GM12801 (cell line): ENCODE measurements around the gene DAB1.

ENCODE experiments used
- TF ChIP-seq, protein P1 (sequence below): IDR thresholded peaks from one replicate; pipeline ENCODE4 v1.5.1; 2011; ENCODE audit warnings: control low read depth; ENCODE audit not compliant: insufficient read length; ENCODE audit errors: extremely low read depth

DAB1 gene

DNA sequence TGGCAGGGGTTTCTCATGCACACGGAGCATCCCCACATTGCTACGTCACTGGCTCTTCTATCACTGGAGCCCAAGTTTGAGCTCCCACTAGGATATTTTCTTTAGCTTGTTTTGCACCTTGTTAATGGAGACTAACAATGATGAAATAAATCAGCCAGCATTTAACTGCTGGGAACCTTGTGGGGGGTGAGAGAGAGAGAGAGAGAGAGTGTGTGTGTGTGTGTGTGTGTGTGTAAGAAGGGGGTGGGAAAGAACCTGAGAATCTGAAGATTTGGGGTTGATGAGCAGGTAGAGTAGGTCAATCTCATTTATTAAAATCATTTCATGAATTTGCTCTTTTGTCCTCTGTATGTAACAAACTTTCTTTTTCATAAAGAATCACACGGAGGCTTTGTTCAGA lies 458.7 kb downstream of the DAB1 start:
- TF ChIP-seq, protein P1, sequence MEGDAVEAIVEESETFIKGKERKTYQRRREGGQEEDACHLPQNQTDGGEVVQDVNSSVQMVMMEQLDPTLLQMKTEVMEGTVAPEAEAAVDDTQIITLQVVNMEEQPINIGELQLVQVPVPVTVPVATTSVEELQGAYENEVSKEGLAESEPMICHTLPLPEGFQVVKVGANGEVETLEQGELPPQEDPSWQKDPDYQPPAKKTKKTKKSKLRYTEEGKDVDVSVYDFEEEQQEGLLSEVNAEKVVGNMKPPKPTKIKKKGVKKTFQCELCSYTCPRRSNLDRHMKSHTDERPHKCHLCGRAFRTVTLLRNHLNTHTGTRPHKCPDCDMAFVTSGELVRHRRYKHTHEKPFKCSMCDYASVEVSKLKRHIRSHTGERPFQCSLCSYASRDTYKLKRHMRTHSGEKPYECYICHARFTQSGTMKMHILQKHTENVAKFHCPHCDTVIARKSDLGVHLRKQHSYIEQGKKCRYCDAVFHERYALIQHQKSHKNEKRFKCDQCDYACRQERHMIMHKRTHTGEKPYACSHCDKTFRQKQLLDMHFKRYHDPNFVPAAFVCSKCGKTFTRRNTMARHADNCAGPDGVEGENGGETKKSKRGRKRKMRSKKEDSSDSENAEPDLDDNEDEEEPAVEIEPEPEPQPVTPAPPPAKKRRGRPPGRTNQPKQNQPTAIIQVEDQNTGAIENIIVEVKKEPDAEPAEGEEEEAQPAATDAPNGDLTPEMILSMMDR, result no peak

DNA sequence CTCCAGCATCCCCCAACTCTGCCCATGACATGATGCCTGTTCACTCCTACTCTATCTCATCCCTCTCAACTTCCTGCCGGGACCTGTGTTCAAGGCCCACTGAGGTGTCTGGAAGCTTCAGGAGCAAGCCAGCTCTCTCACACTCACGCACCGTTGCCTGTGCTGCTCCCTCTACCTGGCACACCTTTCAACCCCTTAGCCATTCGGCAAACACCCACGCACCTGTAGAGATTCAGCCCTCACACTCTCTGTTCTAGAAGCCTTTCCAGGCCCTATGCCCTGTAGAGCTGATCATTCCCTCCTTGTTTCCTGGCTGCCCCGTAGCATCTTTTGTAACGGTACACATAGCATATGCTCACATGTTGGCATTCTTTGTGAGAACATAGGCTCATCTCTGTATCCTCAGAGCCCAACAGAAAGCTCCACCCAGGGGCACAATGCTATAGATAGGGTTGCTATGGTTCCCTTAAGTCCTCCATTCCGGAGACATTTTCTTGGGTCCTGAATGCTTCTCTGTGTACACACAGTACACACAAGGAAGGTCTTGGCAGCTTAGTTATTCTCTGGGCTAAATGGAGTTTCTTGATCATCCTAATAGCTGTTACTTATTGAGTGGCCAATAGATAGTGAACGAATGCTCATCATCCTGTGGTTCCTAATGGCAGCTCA lies 459.4 kb downstream of the DAB1 start:
- TF ChIP-seq, protein P1, result no peak

DNA sequence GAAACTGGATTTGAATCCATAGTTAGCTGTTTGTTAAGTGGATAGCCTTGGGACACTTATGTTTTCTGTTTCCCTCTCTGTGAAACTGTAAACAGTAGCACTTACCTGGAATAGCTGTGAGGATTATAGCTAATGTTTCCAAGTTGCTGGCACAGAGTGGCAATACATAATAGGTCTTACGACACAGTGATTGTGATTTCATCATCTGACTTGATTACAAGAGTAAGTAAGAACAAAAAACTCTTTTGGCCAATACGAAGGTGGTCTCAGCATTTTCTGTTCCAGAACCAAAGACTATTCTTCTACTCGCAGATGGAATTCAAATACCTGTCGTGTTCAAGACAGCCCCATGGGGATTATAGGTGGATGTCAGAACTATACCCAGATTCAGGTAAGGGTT lies 460.2 kb downstream of the DAB1 start:
- TF ChIP-seq, protein P1, result no peak

DNA sequence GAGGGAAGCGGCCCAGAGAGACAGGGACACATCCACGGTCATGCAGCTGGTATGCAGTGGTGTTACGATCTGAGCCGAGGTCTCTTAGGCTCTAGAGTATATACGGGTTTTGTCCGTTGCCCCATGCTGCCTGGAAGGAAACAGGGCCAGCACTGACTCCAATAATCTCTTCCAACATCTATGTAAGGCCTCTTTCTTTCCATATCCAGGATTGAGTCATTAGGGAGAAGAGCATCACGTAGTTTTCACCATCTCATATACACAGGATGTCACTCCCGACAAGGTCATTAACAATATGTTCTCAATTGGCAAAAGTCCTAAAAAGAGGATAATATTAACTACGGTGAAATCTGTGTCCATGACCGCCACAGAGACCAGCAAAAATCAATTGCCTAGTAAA lies 462.4 kb downstream of the DAB1 start:
- TF ChIP-seq, protein P1, result no peak

DNA sequence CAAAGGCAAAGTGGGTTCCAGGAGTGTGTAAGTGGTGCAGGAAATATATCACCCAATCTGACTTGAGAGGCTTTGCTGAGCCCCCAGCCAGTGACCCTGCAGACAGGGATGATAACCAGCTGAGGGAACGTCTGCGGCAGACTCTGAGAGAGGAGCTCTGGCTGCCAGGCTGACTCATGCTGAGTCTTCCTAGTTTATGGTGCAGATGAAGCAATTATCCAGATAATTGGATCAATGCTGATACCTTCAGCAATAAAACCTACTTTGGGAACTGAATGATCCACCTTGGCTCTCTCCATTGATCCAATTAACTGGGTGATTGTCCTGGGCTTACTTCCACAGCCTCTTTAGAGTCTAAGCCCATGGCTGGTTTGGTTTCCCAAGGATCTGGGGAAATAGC lies 465.3 kb downstream of the DAB1 start:
- TF ChIP-seq, protein P1, result no peak

DNA sequence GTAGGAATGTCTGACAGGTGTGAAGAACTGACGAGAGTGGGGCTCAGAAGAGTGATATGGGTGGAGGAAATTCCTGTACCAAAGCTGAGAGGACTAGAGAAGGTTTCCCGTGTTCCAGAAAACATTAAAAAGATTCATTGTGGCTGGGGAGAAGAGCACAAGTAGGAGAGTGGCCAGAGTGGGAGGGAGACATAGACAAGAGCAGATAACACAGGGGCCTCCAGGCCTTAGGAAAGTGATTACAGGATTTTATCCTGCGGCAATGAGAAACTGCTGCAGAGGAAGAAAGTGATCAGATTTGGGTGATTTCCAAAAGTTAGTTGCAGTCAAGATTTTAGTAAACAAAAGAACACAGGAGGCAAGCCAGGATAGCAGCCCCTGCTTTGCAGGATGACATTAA lies 465.9 kb downstream of the DAB1 start:
- TF ChIP-seq, protein P1, result no peak

DNA sequence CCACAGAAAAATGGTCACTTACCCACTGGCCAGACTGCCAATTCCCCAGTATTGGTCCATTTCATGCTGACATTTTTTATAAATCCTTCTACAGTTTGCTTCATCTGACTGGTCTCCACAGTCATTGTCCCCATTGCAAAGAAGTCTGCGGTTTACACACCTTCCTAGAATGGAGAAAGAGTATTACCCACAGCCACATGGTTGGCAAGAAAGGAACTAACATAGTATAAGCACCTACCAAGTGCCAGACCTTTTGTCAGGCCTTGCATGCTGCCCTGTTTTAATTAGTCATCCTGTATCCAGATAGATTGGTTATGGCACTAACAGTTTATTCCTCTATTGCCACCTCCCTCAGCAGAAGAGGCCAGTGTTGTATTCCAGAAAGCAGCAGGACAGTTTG lies 469.2 kb downstream of the DAB1 start:
- TF ChIP-seq, protein P1, result no peak

DNA sequence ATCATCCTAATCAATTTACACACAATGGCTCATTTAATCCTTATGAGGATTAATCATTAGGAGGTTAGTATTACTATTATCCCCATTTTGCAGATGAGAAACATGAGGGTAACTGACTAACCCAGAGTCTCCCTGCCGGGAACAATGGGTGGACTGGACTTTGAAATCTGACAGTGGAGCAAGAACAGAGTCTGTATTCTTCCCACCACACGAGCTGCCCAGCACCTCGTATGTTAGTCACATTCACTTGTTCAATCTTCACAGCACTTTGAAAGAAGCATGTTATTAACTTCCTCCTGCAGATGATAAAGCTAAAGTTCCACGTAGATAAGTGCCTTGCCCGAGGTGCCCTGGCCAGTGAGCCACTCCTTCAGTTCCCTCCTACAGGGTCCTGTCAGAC lies 470.5 kb downstream of the DAB1 start:
- TF ChIP-seq, protein P1, result no peak
